Osteocyte (in vitro differentiated cells): Measurements from ENCODE around the gene PLK2. TPM values are rescaled to one million over a fixed set of nuclear protein-coding genes. Genes with fewer than 3 reads are reported as not detected.
A peak's percentile ranks its signal among the peaks of the same experiment; 100 is the strongest.

Experiments used
- DNase-seq: peaks from one replicate; pipeline ENCODE4 v3.0.0; 2021; ENCODE audit warnings: mixed read lengths; ENCODE audit not compliant: unreplicated experiment; ENCODE audit errors: extremely low spot score
- H3K27ac Mint-ChIP-seq: one replicate; pipeline ENCODE4 v1.8.0; 2021; ENCODE audit warnings: mild to moderate bottlenecking, mixed read lengths; ENCODE audit not compliant: unreplicated experiment
- H3K27me3 Mint-ChIP-seq: one replicate; pipeline ENCODE4 v1.8.0; 2021; ENCODE audit warnings: mixed read lengths; ENCODE audit not compliant: unreplicated experiment
- H3K36me3 Mint-ChIP-seq: one replicate; pipeline ENCODE4 v1.8.0; 2021; ENCODE audit warnings: mixed read lengths; ENCODE audit not compliant: unreplicated experiment
- H3K4me1 Mint-ChIP-seq: one replicate; pipeline ENCODE4 v1.8.0; 2021; ENCODE audit warnings: mixed read lengths; ENCODE audit not compliant: unreplicated experiment
- H3K4me3 Mint-ChIP-seq: one replicate; pipeline ENCODE4 v1.8.0; 2021; ENCODE audit warnings: mild to moderate bottlenecking, moderate library complexity, mixed read lengths; ENCODE audit not compliant: unreplicated experiment
- H3K9me3 Mint-ChIP-seq: one replicate; pipeline ENCODE4 v1.8.0; 2021; ENCODE audit warnings: mixed read lengths; ENCODE audit not compliant: unreplicated experiment
- CTCF ChIP-seq: fragments of 200-600 bp; sonication (generic); IDR thresholded peaks from 2 replicates; pipeline ENCODE4 v1.5.0; 2021; ENCODE audit warnings: antibody characterized with exemption, mild to moderate bottlenecking, moderate library complexity
- total RNA-seq: library from RNA; stranded (reverse); gene quantifications from 2 replicates; pipeline ENCODE4 v1.2.1, GENCODE V29; 2021

Gene PLK2
- total RNA-seq, 1 donor from 2014 or later = 73.3 TPM

- Mint-ChIP-seq H3K27ac (no peak overlapping the region), H3K4me1 (no peaks in the 10 kb centered on the region), H3K27me3 (peaks cover 26% of the 10 kb centered on the region), H3K9me3 (no peaks in the 10 kb centered on the region), H3K36me3 (no peaks in the 10 kb centered on the region), H3K4me3 (no peak overlapping the region)
- DNase-seq = no peak
- TF ChIP-seq CTCF = no peak
Measured at GRCh38 chr5:58482536-58482935, 22.6 kb upstream of the PLK2 start.

GRCh38 chr5:58481828-58482227, 21.9 kb upstream of the PLK2 start:
- no peaks in the 10 kb centered on the region for H3K9me3 Mint-ChIP-seq
- H3K36me3 Mint-ChIP-seq = no peaks in the 10 kb centered on the region
- no peaks in the 10 kb centered on the region for H3K4me1 Mint-ChIP-seq
- H3K27ac Mint-ChIP-seq = no peak overlapping the region
- no peak for TF ChIP-seq CTCF
- peaks cover 20% of the 10 kb centered on the region for H3K27me3 Mint-ChIP-seq
- no peak overlapping the region for H3K4me3 Mint-ChIP-seq
- DNase-seq = no peak

GRCh38 chr5:58481066-58481676, 21.3 kb upstream of the PLK2 start:
- H3K36me3 Mint-ChIP-seq = no peaks in the 10 kb centered on the region
- TF ChIP-seq CTCF = no peak
- DNase-seq = no peak
- no peak overlapping the region for H3K27ac Mint-ChIP-seq
- H3K27me3 Mint-ChIP-seq = peaks cover 16% of the 10 kb centered on the region
- no peaks in the 10 kb centered on the region for H3K4me1 Mint-ChIP-seq
- H3K9me3 Mint-ChIP-seq = no peaks in the 10 kb centered on the region
- no peak overlapping the region for H3K4me3 Mint-ChIP-seq

- no peak overlapping the region for H3K27ac Mint-ChIP-seq
- no peaks in the 10 kb centered on the region for H3K4me1 Mint-ChIP-seq
Measured at GRCh38 chr5:58477760-58478376, 18.0 kb upstream of the PLK2 start.

More at GRCh38 chr5:58477760-58478376, 18.0 kb upstream of the PLK2 start:
- Mint-ChIP-seq H3K27me3 (peaks cover 3% of the 10 kb centered on the region), H3K36me3 (no peaks in the 10 kb centered on the region), H3K9me3 (peaks cover 5% of the 10 kb centered on the region), H3K4me3 (no peak overlapping the region)
- TF ChIP-seq CTCF = peak; percentile 49
- DNase-seq = no peak
